Ishikawa (cell line): ENCODE measurements around the gene GGT1.

Experiments used
- EGR1 ChIP-seq: IDR thresholded peaks from 2 replicates; pipeline ENCODE4 v1.6.1; 2012
- EP300 ChIP-seq: IDR thresholded peaks from 2 replicates; pipeline ENCODE4 v1.6.1; 2012; ENCODE audit warnings: borderline replicate concordance
- NFIC ChIP-seq: IDR thresholded peaks from 2 replicates; pipeline ENCODE4 v1.6.1; 2012
- RAD21 ChIP-seq: IDR thresholded peaks from 2 replicates; pipeline ENCODE4 v1.6.1; 2012; ENCODE audit warnings: low read depth
- TAF1 ChIP-seq: IDR thresholded peaks from 2 replicates; pipeline ENCODE4 v1.6.1; 2012; ENCODE audit warnings: low read depth, mild to moderate bottlenecking
- YY1 ChIP-seq: IDR thresholded peaks from 2 replicates; pipeline ENCODE4 v1.6.1; 2012; ENCODE audit warnings: low read depth
- TF ChIP-seq, protein P1 (sequence below): IDR thresholded peaks from 2 replicates; pipeline ENCODE4 v1.6.1; 2012
- TF ChIP-seq, protein P2 (sequence below): IDR thresholded peaks from 2 replicates; pipeline ENCODE4 v1.6.1; 2012

DNA sequence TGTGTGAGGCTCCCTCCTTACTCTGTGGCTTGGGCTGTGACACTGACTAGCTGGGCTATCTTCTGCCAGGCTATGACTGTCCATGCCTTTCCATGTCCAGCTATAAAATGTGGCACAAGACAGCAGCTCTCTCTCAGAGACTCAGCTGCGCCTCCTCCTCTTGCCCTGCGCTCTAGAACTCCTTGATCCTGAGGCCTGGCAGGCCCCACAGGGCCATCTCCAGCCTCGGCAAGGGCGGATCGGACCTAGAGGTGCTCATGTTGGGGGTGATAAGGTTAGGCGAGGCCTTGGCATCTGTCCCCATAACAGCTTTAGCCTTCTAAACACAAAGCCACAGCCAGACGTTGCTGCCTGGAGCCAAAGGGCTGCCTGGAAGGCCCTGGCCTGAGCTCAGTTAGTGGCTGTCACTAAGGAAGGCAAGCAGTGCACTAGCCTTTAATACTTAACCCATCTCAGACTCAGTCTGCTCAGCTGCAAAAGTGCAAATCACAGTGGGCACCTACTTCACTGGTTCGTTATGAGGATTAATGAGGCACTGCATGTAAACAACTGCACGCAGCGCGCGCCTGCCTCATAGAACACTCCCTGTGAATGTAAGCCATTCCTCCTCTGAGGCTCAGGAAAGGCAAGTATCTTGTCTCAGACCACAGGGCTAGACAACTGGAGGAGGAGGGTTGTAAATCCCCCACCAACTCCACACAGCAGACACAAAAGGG is 49.2 kb upstream of the GGT1 start:
- TF ChIP-seq RAD21 (no peak), TAF1 (no peak), YY1 (no peak), EP300 (no peak), NFIC (no peak), EGR1 (no peak)
- TF ChIP-seq, protein P1, sequence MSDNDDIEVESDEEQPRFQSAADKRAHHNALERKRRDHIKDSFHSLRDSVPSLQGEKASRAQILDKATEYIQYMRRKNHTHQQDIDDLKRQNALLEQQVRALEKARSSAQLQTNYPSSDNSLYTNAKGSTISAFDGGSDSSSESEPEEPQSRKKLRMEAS = no peak
- TF ChIP-seq, protein P2, sequence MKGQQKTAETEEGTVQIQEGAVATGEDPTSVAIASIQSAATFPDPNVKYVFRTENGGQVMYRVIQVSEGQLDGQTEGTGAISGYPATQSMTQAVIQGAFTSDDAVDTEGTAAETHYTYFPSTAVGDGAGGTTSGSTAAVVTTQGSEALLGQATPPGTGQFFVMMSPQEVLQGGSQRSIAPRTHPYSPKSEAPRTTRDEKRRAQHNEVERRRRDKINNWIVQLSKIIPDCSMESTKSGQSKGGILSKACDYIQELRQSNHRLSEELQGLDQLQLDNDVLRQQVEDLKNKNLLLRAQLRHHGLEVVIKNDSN = no peak
